ENCODE data around the gene SCUBE2. TPM values are rescaled to one million over a fixed set of nuclear protein-coding genes. Genes with fewer than 3 reads are reported as not detected.

Gene SCUBE2
- total RNA-seq, 2 donors from 2014 or later: 69.8 to 149 TPM

GRCh38 chr11:9138133-9138453 lies 46.7 kb upstream of the SCUBE2 start:
- intact Hi-C loops (cut with DNase I): loop anchor here (2.0 kb wide), 1 partner anchor 223 kb away; no protein-coding TSS in a partner anchor

GRCh38 chr11:9137293-9138132 lies 46.1 kb upstream of the SCUBE2 start:
- peak; percentile 75 for DNase-seq (ENCODE audit: low spot score)

More at GRCh38 chr11:9138133-9138453, 46.7 kb upstream of the SCUBE2 start:
- no peak overlapping the region for H3K4me3 ChIP-seq
- no peak for DNase-seq (ENCODE audit: low spot score)
- peaks cover 0 to 4% of the 10 kb centered on the region in 2 donors for H3K36me3 ChIP-seq
- no peaks in the 10 kb centered on the region for H3K27me3 ChIP-seq (replicated peaks; ENCODE audit: insufficient read depth)
- H3K27ac ChIP-seq: peak overlapping the region; percentile 65 to 72
- H3K9me3 ChIP-seq: no peaks in the 10 kb centered on the region
- peaks cover 32% of the 10 kb centered on the region for H3K4me1 ChIP-seq (replicated peaks)
- 28% methylated on average over 3 of the region's 3 CpGs for WGBS
- no peak for TF ChIP-seq POLR2A (IDR thresholded peaks at IDR 0.05)
- TF ChIP-seq POLR2AphosphoS5 (IDR thresholded peaks at IDR 0.05): no peak
- TF ChIP-seq CTCF (IDR thresholded peaks at IDR 0.05): no peak

GRCh38 chr11:9136741-9137140 lies 45.3 kb upstream of the SCUBE2 start:
- DNase-seq (ENCODE audit: low spot score): no peak
- no peak for TF ChIP-seq POLR2AphosphoS5 (IDR thresholded peaks at IDR 0.05)
- TF ChIP-seq CTCF (IDR thresholded peaks at IDR 0.05): no peak
- TF ChIP-seq POLR2A (IDR thresholded peaks at IDR 0.05): no peak
- no peaks in the 10 kb centered on the region for H3K27me3 ChIP-seq (replicated peaks; ENCODE audit: insufficient read depth)
- H3K4me1 ChIP-seq (replicated peaks): peaks cover 32% of the 10 kb centered on the region
- peaks cover 0 to 4% of the 10 kb centered on the region in 2 donors for H3K36me3 ChIP-seq
- intact Hi-C loops (cut with DNase I): loop anchor here (2.0 kb wide), 1 partner anchor 120 kb away; no protein-coding TSS in a partner anchor
- no peaks in the 10 kb centered on the region for H3K9me3 ChIP-seq
- H3K4me3 ChIP-seq: no peak overlapping the region
- 83% methylated on average over 2 of the region's 2 CpGs for WGBS
- H3K27ac ChIP-seq: peak overlapping the region in 1 of 2 donors; percentile 41

More at GRCh38 chr11:9137293-9138132, 46.1 kb upstream of the SCUBE2 start:
- peaks cover 32% of the 10 kb centered on the region for H3K4me1 ChIP-seq (replicated peaks)
- no peak for TF ChIP-seq POLR2A (IDR thresholded peaks at IDR 0.05)
- TF ChIP-seq POLR2AphosphoS5 (IDR thresholded peaks at IDR 0.05): peak; percentile 47
- peak; percentile 84 to 96 (median 90) for TF ChIP-seq CTCF (IDR thresholded peaks at IDR 0.05)
- WGBS: 8% methylated on average over 10 of the region's 10 CpGs
- peak overlapping the region; percentile 41 to 65 for H3K27ac ChIP-seq
- peaks cover 0 to 4% of the 10 kb centered on the region in 2 donors for H3K36me3 ChIP-seq
- no peak overlapping the region for H3K4me3 ChIP-seq
- intact Hi-C loops (cut with DNase I): loop anchor here (2.0 kb wide), 2 partner anchors 121 to 223 kb away; no protein-coding TSS in a partner anchor
- no peaks in the 10 kb centered on the region for H3K9me3 ChIP-seq
- H3K27me3 ChIP-seq (replicated peaks; ENCODE audit: insufficient read depth): no peaks in the 10 kb centered on the region

- Histone ChIP-seq H3K27me3 (replicated peaks; ENCODE audit: insufficient read depth) (no peaks in the 10 kb centered on the region), H3K27ac (no peak overlapping the region), H3K4me1 (replicated peaks) (peaks cover 19% of the 10 kb centered on the region), H3K9me3 (no peaks in the 10 kb centered on the region), H3K4me3 (no peak overlapping the region), H3K36me3 (no peaks in the 10 kb centered on the region)
- 96% methylated on average over 2 of the region's 2 CpGs for WGBS
- intact Hi-C loops (cut with DNase I): no loop called here
- no peak for DNase-seq (ENCODE audit: low spot score)
- TF ChIP-seq POLR2A (IDR thresholded peaks at IDR 0.05) (no peak), CTCF (IDR thresholded peaks at IDR 0.05) (no peak), POLR2AphosphoS5 (IDR thresholded peaks at IDR 0.05) (no peak)
Observed at GRCh38 chr11:9133956-9134355, 42.6 kb upstream of the SCUBE2 start.
